ENCODE data around the gene NRG2.

DNA sequence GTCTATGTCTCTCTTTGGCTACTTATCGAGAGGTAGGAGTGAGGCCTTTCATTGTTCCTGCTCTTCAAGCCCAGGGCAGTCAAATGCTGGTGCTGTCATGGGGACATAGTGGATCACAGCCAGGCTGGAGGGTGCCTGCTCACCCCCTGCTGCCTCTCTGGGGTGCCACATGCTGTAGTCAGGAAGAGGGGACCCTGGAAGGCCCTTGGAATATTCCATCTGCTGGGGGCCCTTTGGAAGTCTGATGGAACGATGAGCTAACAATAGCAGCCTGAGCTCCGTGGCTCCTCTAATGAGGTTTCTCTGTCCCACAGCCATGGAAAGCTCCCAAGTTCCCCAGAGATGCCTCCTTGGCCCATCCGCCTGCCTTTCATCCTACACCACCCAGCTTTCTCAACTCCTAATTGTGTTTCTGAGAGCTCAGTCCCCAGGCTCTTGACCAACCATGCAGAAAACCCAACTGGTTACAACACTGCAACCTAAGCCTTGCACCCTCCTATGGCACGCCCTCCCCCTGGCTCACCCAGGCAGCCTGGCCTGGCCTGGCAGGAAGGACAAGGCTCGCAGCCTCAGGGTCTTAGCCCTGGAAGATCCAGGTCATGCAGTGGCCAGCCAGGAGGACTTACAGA lies 91.7 kb downstream of the NRG2 start:
- TF ChIP-seq, protein P1, sequence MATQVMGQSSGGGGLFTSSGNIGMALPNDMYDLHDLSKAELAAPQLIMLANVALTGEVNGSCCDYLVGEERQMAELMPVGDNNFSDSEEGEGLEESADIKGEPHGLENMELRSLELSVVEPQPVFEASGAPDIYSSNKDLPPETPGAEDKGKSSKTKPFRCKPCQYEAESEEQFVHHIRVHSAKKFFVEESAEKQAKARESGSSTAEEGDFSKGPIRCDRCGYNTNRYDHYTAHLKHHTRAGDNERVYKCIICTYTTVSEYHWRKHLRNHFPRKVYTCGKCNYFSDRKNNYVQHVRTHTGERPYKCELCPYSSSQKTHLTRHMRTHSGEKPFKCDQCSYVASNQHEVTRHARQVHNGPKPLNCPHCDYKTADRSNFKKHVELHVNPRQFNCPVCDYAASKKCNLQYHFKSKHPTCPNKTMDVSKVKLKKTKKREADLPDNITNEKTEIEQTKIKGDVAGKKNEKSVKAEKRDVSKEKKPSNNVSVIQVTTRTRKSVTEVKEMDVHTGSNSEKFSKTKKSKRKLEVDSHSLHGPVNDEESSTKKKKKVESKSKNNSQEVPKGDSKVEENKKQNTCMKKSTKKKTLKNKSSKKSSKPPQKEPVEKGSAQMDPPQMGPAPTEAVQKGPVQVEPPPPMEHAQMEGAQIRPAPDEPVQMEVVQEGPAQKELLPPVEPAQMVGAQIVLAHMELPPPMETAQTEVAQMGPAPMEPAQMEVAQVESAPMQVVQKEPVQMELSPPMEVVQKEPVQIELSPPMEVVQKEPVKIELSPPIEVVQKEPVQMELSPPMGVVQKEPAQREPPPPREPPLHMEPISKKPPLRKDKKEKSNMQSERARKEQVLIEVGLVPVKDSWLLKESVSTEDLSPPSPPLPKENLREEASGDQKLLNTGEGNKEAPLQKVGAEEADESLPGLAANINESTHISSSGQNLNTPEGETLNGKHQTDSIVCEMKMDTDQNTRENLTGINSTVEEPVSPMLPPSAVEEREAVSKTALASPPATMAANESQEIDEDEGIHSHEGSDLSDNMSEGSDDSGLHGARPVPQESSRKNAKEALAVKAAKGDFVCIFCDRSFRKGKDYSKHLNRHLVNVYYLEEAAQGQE (IDR thresholded peaks at IDR 0.05; ENCODE audit: insufficient read depth in 1 of 2, low read depth in 2 of 2, low read length in 2 of 2) = no peak
- TF ChIP-seq TAF1 (IDR thresholded peaks at IDR 0.05; ENCODE audit: borderline replicate concordance, insufficient read depth, low read length) = no peak

Measured in PFSK-1 (cell line).